PFSK-1 (cell line): ENCODE results near the gene COPS3.

Experiments
- FOXP2 ChIP-seq: optimal IDR thresholded peaks from 2 replicates; pipeline ENCODE3; 2011; ENCODE audit warnings: borderline replicate concordance, control low read depth, inconsistent platforms; ENCODE audit not compliant: insufficient read depth; ENCODE audit errors: extremely low read length, extremely low read depth
- POLR2AphosphoS5 ChIP-seq: IDR thresholded peaks from 2 replicates; pipeline ENCODE4 v1.6.1; 2012; ENCODE audit warnings: low read depth, mild to moderate bottlenecking, control low read depth, low read length, moderate library complexity
- SIN3A ChIP-seq: IDR thresholded peaks from 2 replicates; pipeline ENCODE4 v1.6.1; 2012; ENCODE audit warnings: mild to moderate bottlenecking, low read length, moderate library complexity, borderline replicate concordance; ENCODE audit not compliant: insufficient read depth
- TAF1 ChIP-seq: IDR thresholded peaks from 2 replicates; pipeline ENCODE4 v1.6.1; 2012; ENCODE audit warnings: low read length, control low read depth, borderline replicate concordance; ENCODE audit not compliant: insufficient read depth
- TF ChIP-seq, protein P1 (sequence below), 2 experiments: IDR thresholded peaks; 2 replicates each; pipeline versions ENCODE4 v1.6.1 to v1.8.0; 2011 to 2012; ENCODE audit warnings: low read depth in 2 of 2, low read length in 2 of 2, control low read depth in 1 of 2, inconsistent platforms in 1 of 2, mild to moderate bottlenecking in 1 of 2, moderate library complexity in 1 of 2; ENCODE audit not compliant: insufficient read depth in 1 of 2

Gene COPS3

DNA sequence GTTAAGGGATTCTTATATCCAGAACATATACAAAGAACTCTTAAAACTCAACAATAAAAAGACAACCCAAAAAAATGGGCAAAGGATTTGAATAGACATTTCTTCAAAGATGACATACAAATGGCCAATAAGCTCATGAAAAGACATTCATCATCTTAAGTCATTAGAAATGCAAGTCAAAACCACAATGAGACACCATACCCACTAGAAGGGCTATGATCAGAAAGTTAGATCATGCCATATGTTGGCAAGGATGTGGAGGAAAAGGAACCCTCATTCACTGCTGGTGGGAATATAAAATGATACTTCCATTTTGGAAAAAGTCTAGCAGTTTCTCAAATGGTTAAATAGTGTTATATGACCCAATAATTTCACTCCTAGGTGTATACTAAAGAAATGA is 84.3 kb downstream of the COPS3 start:
- TF ChIP-seq SIN3A (no peak), POLR2AphosphoS5 (no peak; the same call in 1 of the 2 replicates), FOXP2 (no peak), TAF1 (no peak)
- TF ChIP-seq, protein P1, sequence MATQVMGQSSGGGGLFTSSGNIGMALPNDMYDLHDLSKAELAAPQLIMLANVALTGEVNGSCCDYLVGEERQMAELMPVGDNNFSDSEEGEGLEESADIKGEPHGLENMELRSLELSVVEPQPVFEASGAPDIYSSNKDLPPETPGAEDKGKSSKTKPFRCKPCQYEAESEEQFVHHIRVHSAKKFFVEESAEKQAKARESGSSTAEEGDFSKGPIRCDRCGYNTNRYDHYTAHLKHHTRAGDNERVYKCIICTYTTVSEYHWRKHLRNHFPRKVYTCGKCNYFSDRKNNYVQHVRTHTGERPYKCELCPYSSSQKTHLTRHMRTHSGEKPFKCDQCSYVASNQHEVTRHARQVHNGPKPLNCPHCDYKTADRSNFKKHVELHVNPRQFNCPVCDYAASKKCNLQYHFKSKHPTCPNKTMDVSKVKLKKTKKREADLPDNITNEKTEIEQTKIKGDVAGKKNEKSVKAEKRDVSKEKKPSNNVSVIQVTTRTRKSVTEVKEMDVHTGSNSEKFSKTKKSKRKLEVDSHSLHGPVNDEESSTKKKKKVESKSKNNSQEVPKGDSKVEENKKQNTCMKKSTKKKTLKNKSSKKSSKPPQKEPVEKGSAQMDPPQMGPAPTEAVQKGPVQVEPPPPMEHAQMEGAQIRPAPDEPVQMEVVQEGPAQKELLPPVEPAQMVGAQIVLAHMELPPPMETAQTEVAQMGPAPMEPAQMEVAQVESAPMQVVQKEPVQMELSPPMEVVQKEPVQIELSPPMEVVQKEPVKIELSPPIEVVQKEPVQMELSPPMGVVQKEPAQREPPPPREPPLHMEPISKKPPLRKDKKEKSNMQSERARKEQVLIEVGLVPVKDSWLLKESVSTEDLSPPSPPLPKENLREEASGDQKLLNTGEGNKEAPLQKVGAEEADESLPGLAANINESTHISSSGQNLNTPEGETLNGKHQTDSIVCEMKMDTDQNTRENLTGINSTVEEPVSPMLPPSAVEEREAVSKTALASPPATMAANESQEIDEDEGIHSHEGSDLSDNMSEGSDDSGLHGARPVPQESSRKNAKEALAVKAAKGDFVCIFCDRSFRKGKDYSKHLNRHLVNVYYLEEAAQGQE (IDR thresholded peaks at IDR 0.05; ENCODE audit: insufficient read depth in 1 of 2, low read depth in 2 of 2, low read length in 2 of 2), result no peak
